HG03039 (cell line): ENCODE results near the gene ATOX1.
"Not testable (repeated sequence)": the region's sequence is repeated elsewhere in the genome, so short reads cannot be mapped to it uniquely, and the experiment has no call there.

Experiments used
- ATAC-seq: cut with Tn5 transposase; IDR thresholded peaks from one replicate; pipeline ENCODE4 v1.9.1; 2021; ENCODE audit warnings: mild to moderate bottlenecking, moderate library complexity; ENCODE audit not compliant: unreplicated experiment

ATOX1 gene

DNA sequence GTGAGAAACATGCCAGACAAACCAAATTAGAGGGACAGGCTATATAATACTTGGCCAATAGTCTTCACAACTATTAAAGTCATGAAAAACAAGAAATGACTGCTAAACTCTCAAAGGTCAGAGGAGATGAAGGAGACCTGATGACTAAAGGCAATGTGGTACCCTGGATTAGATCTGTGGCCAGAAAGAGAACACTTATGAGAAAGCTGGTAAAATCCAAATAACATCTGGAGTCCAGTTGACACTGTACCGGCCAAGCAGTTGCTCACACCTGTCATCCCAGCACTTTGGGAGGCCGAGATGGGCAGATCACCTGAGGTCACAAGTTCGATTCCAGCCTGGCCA is 24.4 kb downstream of the ATOX1 start:
- ATAC-seq, result no peak

DNA sequence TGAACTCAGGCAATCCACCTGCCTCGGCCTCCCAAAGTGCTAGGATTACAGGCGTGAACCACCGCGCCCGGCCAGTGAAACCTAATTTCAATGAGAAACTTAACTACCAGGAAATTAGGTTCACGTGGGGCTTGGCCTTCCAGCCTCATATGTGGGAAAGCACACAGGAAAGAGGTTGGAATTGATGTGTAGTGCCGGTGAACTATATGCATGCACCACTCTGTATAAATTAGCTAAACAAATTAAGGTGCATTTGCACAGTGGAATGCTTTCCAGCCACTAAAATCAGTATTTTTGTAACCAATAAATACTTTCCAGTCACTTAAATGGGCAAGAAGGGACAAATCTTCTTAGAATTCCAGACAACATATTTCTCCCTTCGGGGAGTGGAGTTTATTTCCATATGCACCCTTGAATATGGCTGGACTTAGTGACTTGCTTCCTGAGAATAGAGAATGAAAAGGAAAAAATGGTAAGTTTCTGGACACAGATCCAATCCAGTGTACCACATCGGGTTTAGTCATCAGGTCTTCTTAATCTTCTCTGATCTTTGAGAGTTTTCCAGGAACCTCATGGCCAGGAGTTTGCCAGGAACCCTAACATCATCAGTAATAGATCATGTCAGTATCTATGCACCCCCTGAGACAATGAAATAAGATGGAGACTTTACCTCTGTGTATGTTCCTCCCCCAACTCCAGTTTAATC is 24.9 kb downstream of the ATOX1 start:
- no peak for ATAC-seq

DNA sequence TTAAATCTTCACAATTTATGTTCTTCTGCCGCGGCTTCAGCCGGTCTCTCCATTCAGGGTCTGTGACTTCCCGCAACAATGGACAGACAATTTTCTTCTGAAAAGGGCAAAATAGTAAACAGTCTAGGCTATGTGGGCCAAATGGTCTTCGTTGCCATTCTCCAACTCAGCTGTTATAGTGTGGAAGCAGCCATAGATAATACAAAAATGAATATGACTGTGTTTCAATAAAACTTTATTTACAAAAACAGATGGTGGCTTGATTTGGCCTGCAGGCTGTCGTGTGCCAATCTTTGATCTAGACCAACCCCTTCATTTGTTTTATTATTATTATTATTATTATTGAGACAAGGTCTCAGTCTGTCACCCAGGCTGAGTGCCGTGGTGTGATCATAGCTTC is 28.1 kb downstream of the ATOX1 start:
- no peak for ATAC-seq

DNA sequence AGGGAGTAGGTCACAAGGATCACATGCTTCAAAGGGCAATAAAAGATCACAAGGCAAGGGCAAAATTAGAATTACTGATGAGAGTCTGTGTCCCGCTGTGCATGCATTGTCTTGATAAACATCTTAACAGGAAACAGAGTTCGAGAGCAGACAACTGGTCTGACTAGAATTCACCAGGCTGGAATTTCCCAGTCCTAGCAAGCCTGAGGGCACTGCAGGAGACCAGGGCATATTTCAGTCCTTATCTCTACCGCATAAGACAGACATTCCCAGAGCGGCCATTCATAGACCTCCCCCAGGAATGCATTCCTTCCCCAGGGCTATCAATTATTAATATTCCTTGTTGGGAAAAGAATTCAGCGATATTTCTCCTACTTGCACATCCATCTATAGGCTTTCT is 28.8 kb downstream of the ATOX1 start:
- not testable (repeated sequence) for ATAC-seq

DNA sequence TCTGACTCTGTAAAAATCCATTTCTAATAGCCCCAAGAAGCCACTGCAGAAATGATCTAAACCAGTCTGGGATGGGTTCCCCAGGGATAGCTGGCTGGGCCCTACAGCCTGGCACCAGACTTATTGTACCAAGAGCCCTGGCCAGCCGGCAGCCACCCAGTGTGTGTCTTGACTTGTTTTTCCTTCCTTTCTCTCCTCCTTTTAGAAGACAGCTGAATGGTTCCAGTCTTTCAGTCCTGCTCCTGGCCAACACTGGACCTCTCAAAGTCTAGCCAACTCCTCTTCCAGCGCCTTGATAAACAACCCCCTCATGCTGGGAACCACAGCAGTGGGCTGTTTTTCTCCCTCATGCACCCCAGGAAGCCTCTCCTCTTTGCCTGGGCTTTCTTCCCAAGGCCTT is 34.1 kb downstream of the ATOX1 start:
- ATAC-seq, result no peak

DNA sequence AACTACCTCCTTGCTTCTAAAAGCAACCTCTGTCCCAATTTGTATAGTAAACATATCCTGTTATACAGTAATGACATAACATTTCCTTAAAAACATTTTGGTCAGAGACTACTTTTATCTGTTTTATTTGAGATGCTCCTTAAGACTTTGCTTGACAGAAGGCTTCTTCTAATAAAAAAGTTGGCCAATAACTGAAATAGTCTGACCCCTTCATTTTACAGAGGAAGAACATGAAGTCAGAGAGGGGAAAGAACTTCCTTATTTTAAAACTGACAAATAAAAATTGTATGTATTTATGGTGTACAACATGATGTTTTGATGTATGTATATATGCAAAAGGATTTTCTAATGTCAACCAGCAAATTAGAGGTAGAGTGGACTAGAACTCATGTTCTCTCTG is 35.9 kb downstream of the ATOX1 start:
- no peak for ATAC-seq

DNA sequence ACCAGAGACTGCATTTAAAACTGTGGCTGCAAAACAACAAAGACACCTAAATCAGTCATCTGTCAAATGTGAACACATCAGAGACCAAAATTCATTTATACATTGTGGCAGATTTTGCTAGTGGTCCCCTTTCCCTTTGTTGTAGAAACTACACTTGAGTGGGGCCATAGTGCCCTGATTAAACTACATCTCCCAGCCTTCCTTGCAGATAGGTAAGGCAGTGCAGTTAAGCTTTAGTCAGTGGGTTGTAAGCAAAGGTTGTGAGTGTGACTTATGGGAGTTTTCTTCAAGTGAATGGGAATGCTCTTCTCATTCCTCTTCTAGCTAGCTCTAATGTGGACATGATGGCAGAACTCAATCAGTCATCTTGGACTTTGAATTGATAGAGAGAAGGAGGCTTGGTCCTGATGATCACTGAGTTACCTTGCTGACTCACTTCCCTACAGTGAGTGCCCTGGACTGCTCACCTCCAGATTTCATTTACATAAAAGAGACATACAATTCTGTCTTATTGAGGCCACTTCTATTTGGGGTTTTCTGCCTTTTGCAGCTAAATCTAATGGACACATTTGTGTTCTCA is 36.5 kb downstream of the ATOX1 start:
- no peak for ATAC-seq

DNA sequence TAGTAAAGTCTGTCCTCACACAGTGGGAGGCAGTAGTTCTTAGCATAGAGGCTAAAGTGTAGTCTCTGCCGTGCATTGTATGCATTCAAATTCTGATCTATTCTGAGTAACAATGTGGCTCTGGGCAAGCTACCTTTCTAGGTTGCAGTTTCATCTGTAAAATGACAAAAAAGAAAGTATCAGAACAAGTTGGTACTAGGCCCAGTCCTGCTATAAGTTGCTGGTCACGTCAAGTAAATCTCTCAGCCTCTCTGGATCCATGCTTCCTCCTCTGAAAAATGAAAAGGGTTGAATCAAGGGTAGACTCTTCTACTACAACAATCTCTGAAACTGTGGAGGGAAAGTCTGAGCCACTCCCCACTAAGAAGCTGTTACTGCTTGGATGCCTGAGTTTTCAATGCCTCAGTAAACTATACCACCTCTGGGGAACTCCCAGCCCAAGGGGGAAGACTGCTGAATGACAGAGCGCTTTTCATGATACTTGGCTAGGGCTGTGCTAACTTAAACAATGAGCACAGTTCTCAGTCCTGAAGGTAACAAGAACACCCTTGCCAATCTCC is 37.3 kb downstream of the ATOX1 start:
- peak; percentile 86 for ATAC-seq

DNA sequence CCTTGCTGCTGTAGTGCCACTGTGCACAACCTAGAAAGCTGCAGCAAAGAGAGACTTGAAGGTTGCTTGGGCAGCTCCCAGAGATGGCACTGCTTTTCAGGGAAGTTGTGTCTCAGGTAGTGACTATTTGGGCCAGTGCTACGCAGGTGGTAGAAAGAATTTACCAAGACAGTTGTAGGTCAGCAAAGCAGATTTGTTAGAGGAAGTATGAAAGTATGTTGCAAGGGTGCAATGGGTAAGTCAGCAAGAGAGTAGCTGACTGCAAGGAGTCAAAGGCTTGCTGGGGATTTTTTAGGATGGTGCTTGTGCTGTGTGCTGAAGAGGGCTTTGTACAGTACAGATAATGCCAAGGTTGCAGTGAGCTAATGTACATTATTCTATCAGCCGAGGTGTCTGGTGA is 38.2 kb downstream of the ATOX1 start:
- ATAC-seq, result no peak

DNA sequence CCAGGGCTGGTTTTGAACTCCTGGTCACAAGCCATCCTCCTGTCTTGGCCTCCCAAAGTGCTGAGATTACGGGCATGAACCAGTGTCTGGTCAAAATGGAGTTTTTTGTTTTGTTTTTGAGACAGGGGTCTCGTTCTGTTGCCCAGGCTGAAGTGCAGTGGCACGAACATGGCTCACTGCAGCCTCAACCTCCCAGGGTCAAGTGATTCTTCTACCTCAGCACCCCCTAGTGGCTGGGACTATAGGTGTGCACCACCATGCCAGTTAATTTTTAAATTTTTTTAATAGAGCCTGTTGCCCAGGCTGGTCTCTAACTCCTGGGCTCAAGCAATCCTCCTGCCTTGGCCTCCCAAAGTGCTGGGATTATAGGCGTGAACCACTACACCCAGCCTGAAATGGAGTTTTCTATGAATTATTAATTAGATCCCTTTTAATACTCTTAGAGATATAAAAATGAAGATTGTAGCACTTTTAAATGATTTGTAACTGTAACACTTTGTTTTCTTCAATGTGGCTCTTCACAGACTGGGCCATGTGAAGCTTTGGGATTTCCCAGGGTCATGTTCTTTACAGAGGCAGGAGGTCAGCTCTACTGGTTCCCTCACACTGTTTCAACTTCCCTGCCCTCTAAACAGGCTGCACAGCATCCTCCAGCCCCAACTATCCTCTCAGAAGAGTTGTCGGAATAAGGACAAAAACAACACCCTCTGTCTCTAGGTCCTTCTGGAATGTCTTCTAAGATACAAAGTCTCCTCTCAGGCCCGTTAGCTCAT is 39.0 kb downstream of the ATOX1 start:
- ATAC-seq, result no peak

DNA sequence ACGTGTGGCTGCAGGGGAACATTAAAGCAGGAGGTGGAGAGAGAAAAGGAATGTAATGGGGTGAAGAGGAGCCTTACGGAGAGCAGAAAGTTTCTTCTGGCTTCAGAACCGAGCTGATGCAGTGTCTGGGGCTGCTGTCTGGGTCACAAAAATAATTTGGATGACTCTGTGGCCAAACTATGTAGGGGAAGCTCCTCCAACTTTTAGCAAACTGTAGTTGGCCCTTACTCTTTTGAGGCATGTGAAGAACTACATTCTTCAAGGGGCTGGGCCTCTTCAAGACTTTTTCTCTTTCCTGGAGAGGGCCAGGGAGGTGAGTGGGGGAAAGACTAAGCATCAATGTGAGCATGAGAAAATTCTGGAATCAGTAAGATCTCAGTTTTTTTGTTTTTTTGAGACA is 39.8 kb downstream of the ATOX1 start:
- no peak for ATAC-seq

DNA sequence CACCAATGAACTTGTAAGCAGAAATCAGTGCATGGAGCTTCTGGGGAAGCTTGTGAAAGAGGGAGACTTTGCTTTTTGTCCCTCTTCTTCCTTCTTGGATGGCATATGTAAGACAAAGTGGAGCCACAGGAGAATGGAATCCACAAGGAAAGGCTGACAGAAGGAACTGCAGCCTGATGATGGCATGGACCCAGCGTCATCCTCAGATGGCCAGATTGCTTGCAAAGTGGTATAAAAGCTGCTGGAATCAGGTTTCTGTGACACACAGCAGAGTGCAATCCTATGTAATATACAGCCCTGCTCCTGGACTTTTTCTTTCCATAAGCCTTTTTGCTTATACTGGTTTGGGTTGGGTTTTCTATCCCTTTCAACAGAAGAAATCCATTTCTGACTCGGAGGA is 40.3 kb downstream of the ATOX1 start:
- no peak for ATAC-seq

DNA sequence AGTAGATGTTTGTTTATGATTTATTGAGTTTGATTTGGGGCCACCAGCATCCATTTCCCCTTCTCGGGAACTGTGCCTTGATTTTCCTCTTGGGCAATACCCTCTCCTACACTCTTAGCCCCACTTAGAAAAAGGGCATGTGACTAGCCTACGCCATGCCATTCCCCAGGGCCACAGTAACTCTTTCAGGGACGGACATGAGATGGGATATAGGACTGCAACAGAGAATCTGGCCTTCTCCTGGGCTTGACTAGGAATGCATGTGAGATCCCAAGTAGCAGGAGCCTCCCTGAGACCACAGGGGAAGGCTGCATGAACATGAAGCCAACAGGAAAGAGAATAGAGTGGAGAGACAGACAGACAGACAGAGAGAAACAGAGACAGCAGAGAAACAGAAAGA is 41.0 kb downstream of the ATOX1 start:
- no peak for ATAC-seq

DNA sequence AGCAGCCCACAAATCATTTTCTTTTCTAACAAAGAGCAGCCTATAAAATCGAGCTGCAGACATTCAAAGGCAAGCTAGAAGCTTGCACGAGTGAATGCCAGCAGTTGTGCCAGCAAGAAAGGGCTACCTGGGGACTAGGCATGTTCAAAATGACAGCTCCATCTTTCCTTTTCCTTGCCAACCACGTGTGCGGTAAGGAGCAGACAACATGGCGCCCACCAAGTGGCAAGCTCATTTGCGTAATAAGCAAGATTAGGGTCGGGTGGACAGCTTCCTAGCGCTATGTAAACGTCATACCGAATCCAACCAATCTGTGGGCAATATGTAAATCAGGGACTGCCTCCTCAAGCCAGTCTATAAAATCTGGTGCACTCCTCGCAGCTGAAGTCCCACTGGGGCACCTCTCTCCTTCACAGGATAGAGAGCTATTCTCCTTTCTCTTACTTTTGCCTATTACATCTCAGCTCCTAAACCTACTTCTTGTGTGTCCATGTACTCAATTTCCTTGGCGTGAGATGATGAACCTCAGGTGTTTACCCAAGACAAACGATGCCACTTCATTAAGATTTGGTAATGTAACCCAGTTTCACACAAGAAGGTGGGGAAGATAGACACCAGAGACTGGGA is 49.2 kb downstream of the ATOX1 start:
- no peak for ATAC-seq

DNA sequence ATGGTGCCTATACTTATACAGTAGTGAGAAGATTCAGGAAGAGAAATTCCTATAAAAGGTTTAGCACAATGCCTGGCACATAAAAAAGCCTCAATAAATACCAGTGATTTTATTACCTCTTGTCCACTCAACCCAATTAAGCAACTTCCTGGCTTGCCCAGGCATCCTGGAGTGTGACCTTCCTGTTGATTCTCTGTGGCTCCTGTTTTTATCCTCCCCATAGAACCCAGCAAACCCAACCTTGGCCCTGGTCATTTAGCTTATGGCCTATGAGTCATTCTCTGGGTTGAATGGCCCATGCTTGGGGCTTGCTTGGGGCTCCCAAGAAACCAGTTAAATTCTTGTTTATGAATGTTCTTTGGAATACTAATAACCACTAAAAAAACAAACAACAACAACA is 50.3 kb downstream of the ATOX1 start:
- no peak for ATAC-seq

DNA sequence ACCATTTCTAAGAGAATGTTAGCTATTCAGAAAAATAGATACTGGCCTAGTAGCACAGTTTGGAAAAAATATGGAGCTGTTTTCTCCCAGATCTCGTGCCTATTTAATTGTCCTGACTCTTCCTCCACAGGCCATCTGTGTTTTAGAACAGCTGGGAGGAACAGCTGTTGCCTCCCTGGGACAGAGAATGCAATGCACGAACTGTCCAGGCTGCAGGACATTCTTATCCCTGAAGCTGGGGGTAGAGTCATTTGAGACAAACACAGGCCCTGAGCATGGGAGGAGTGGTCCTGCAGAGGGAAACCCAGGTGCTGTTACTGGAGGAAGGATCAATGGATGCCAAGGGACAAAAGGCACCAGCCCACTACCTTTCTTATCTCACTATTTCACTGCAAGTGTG is 50.9 kb downstream of the ATOX1 start:
- ATAC-seq, result no peak

DNA sequence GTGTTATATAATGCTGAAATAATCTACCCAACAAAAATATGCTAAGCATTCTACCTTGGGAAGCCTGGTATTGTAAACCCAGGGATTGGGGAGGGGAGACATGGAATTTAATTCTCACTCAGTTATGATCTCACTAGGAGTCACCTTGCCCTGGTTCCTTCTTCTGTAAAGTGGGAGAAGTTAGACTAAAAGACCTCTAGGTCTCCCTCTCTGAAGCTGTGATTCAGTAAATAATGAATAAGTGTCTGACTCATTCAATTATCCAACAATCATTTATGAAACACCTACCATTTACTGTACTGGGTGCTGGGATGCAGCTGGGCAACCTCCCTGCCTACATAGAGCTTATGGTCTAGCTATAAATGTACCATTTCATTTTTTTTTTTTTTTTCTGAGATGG is 51.5 kb downstream of the ATOX1 start:
- no peak for ATAC-seq

DNA sequence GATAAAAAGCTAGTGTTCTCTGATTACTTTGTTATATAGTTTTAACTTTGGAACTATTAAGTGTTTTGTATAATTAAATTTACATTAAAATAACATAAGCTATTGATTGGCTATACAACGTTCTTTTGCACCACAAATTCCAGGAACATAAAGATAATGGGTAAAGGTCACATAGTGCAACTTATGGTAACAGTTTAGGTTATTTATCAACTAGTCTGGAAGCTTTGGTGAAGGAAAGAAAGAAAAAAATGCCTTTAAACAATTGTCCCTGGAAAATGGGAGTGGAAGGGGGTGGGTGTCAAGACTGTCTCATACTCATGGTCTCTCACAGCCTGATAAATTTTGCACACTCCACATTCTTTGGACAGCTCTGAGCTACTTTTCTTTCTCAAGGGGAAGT is 54.7 kb downstream of the ATOX1 start:
- ATAC-seq, result no peak

DNA sequence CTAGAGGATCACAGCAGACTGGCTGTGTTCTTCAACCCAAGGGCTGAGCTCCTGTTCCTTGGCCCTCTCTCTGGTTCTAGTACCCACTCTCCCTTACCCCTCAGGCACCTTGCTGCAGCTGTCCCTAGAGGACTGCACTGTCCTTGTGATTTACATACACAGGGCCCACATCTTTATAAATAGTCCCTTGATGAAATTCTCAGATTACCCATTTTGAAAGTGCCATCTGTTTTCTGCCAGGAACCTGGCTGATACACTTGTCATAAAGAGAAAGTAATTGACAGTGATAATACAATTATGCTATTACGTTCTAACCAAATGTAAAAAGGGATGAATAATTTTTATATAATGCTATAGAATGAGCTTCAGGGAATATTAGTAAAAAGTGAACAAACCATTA is 55.2 kb downstream of the ATOX1 start:
- ATAC-seq, result peak; percentile 80

DNA sequence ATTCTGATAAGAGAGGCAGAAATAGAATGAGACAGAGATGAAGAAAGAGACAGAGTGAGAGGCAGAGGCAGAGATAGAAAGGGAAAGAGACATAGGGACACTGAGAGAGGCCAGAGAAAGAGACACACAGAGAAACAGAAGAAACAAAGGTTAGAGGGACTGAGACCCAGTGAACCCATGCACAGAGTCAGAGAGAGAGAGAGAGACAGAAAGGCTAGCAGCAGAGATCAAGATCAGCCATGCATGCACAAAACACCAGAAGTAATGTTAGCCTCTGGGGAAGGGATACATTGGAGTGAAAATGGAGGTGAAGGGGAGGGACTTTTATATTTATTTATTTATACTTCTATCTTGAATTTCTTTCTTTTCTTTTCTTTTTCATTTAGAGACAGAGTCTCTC is 57.6 kb downstream of the ATOX1 start:
- no peak for ATAC-seq

DNA sequence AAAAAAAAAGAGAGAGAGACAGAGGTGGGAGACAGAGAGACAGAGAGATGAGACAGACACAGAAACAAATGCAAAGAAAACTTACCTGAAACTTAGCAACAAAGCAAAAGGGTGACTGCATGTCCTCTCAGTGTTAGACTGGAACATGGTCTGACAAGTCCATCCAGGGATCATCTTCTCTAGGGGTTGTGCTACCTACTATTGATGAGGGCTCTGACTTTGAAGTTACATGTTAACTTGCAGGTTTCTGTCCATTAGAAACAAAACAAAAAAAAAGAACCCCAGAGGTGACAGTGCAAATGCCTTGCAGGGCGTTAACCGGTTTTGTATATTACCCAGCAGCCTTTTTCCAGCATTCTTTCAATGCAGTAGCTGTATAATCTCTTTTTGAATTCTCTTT is 58.1 kb downstream of the ATOX1 start:
- no peak for ATAC-seq
